Ishikawa (cell line): ENCODE results near the gene VNN1.

Experiments
- CEBPB ChIP-seq: IDR thresholded peaks from 2 replicates; pipeline ENCODE4 v1.6.1; 2012
- CREB1 ChIP-seq: IDR thresholded peaks from 2 replicates; pipeline ENCODE4 v1.6.1; 2012; ENCODE audit warnings: low read depth
- EGR1 ChIP-seq: IDR thresholded peaks from 2 replicates; pipeline ENCODE4 v1.6.1; 2012
- EP300 ChIP-seq: IDR thresholded peaks from 2 replicates; pipeline ENCODE4 v1.6.1; 2012; ENCODE audit warnings: borderline replicate concordance
- FOXM1 ChIP-seq: IDR thresholded peaks from 2 replicates; pipeline ENCODE4 v1.6.1; 2012; ENCODE audit warnings: low read depth, borderline replicate concordance
- MAX ChIP-seq: IDR thresholded peaks from 2 replicates; pipeline ENCODE4 v1.6.1; 2012
- NFIC ChIP-seq: IDR thresholded peaks from 2 replicates; pipeline ENCODE4 v1.6.1; 2012
- RAD21 ChIP-seq: IDR thresholded peaks from 2 replicates; pipeline ENCODE4 v1.6.1; 2012; ENCODE audit warnings: low read depth
- REST ChIP-seq: IDR thresholded peaks from 2 replicates; pipeline ENCODE4 v1.6.1; 2012; ENCODE audit warnings: low read depth, mild to moderate bottlenecking
- TAF1 ChIP-seq: IDR thresholded peaks from 2 replicates; pipeline ENCODE4 v1.6.1; 2012; ENCODE audit warnings: low read depth, mild to moderate bottlenecking
- TCF12 ChIP-seq: IDR thresholded peaks from 2 replicates; pipeline ENCODE4 v1.6.1; 2012; ENCODE audit warnings: low read depth
- TEAD4 ChIP-seq: IDR thresholded peaks from 2 replicates; pipeline ENCODE4 v1.6.1; 2012
- USF1 ChIP-seq: IDR thresholded peaks from 2 replicates; pipeline ENCODE4 v1.6.1; 2012
- YY1 ChIP-seq: IDR thresholded peaks from 2 replicates; pipeline ENCODE4 v1.6.1; 2012; ENCODE audit warnings: low read depth
- ZBTB7A ChIP-seq: IDR thresholded peaks from 2 replicates; pipeline ENCODE4 v1.6.1; 2012; ENCODE audit warnings: low read depth

The VNN1 gene

GRCh38 chr6:132686531-132686930, 27.3 kb downstream of the VNN1 start:
- no peak for TF ChIP-seq EGR1
- no peak for TF ChIP-seq TAF1
- no peak for TF ChIP-seq CEBPB
- TF ChIP-seq TEAD4, result no peak
- no peak for TF ChIP-seq NFIC
- TF ChIP-seq USF1, result no peak
- TF ChIP-seq RAD21, result no peak
- no peak for TF ChIP-seq EP300

GRCh38 chr6:132685009-132685408, 28.8 kb downstream of the VNN1 start:
- TF ChIP-seq ZBTB7A (no peak), CREB1 (no peak), MAX (no peak), TEAD4 (no peak), CEBPB (no peak), NFIC (no peak), REST (no peak), FOXM1 (no peak), USF1 (no peak), TCF12 (no peak), TAF1 (no peak), EGR1 (no peak), YY1 (no peak)

GRCh38 chr6:132684272-132684671, 29.6 kb downstream of the VNN1 start:
- TF ChIP-seq ZBTB7A, result no peak
- no peak for TF ChIP-seq FOXM1
- TF ChIP-seq TAF1, result no peak
- no peak for TF ChIP-seq NFIC
- TF ChIP-seq CREB1, result no peak
- TF ChIP-seq RAD21, result no peak
- TF ChIP-seq REST, result no peak
- TF ChIP-seq EP300, result no peak
- no peak for TF ChIP-seq CEBPB
- no peak for TF ChIP-seq YY1
- no peak for TF ChIP-seq MAX
- no peak for TF ChIP-seq EGR1
- TF ChIP-seq TEAD4, result no peak

- TF ChIP-seq MAX, result no peak
- no peak for TF ChIP-seq REST
- TF ChIP-seq TCF12, result no peak
- no peak for TF ChIP-seq USF1
- no peak for TF ChIP-seq EGR1
- no peak for TF ChIP-seq CEBPB
- no peak for TF ChIP-seq TAF1
- TF ChIP-seq RAD21, result no peak
- TF ChIP-seq YY1, result no peak
- TF ChIP-seq FOXM1, result no peak
- no peak for TF ChIP-seq NFIC
- TF ChIP-seq CREB1, result no peak
- TF ChIP-seq EP300, result no peak
- no peak for TF ChIP-seq ZBTB7A
- no peak for TF ChIP-seq TEAD4
Observed at GRCh38 chr6:132683543-132683942, 30.3 kb downstream of the VNN1 start.
